Subcutaneous adipose tissue (tissue), 4 donors: Measurements from ENCODE around the gene S100A7. TPM values are rescaled to one million over a fixed set of nuclear protein-coding genes. Genes with fewer than 3 reads are reported as not detected.

Experiments used
- total RNA-seq, 4 donors: library from RNA; depleted of rRNA; stranded (reverse); fragments of >200 nt; gene quantifications; one replicate each; pipeline ENCODE4 v1.1.0, GENCODE V29; 2016
- TF ChIP-seq, protein P1 (sequence below): fragments of 450-650 bp; IDR thresholded peaks from one replicate; pipeline ENCODE4 v1.5.1; 2016; ENCODE audit warnings: low read depth, mild to moderate bottlenecking, control low read depth, antibody characterized with exemption, moderate library complexity

Gene S100A7
- total RNA-seq, 4 donors from 2014 or later: not detected

DNA sequence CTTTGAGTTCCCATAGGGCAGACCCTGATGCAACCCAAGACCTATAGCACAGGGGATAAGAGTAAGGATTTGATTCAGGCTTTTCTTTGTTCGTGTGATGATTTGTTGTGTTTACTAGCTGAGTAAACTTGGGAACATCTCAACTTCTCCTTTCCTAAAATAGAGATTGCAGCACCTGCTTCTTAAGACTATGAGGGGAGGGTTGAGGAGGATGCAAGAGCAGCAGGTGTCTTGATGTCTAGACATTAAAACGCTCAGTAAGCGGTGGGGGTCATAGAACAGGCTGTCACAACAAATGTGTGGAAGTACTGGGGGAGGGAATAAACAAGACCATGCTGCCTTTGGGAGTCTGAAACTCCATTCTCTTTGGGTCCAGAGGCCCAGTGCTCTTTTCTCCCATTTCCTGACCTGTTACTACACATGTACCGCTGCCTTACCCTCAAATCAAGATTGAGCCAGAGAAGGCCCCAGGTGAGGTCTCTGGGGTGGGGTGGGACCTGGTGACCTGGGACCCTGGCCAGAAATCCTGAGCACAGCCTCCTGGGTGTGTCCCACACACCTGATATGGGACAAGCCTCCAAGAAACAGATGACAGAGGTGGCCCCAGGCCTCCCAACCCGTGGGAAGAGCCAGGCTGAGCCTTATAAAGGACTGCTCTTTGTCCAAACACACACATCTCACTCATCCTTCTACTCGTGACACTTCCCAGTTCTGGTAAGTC, 44.4 kb downstream of the S100A7 start, which contains the start of gene S100A7A:
S100A7A (plus strand) TSS at position 671 of the 721 bp plus-strand sequence. CDS start 1,563 bp downstream, outside the sequence.
- TF ChIP-seq, protein P1, sequence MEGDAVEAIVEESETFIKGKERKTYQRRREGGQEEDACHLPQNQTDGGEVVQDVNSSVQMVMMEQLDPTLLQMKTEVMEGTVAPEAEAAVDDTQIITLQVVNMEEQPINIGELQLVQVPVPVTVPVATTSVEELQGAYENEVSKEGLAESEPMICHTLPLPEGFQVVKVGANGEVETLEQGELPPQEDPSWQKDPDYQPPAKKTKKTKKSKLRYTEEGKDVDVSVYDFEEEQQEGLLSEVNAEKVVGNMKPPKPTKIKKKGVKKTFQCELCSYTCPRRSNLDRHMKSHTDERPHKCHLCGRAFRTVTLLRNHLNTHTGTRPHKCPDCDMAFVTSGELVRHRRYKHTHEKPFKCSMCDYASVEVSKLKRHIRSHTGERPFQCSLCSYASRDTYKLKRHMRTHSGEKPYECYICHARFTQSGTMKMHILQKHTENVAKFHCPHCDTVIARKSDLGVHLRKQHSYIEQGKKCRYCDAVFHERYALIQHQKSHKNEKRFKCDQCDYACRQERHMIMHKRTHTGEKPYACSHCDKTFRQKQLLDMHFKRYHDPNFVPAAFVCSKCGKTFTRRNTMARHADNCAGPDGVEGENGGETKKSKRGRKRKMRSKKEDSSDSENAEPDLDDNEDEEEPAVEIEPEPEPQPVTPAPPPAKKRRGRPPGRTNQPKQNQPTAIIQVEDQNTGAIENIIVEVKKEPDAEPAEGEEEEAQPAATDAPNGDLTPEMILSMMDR: no peak

Other genes starting within 250 kb of the S100A7 start
- gene PRR9, start 243.1 kb downstream of the S100A7 start, total RNA-seq: not detected
- gene LORICRIN, start 201.0 kb downstream of the S100A7 start, total RNA-seq: not detected
- gene PGLYRP3, start 147.7 kb downstream of the S100A7 start, total RNA-seq: not detected
- not detected for gene PGLYRP4, start 111.8 kb downstream of the S100A7 start, total RNA-seq
- gene S100A9, start 102.8 kb downstream of the S100A7 start, total RNA-seq: 100 to 1,000 TPM; 139 to 382 (median 280) TPM
- gene S100A12, start 85.0 kb downstream of the S100A7 start, total RNA-seq: 1 to 10 TPM in 2 of 4 donors, not detected in 2; 4.0 to 6.8 TPM
- 100 to 1,000 TPM in 1 of 4 donors, 10 to 100 TPM in 3; 13.6 to 129 (median 20.6) TPM for gene S100A8, start 69.6 kb downstream of the S100A7 start, total RNA-seq
- not detected for gene S100A7A, start 44.1 kb downstream of the S100A7 start, total RNA-seq
- gene S100A6, start 75.3 kb upstream of the S100A7 start, total RNA-seq: 1,000 to 10,000 TPM in 2 of 4 donors, 100 to 1,000 TPM in 2; 538 to 1,309 (median 968) TPM
- not detected for gene S100A5, start 80.3 kb upstream of the S100A7 start, total RNA-seq
- gene S100A4, start 85.2 kb upstream of the S100A7 start, total RNA-seq: 1,000 to 10,000 TPM in 3 of 4 donors, 100 to 1,000 TPM in 1; 497 to 1,679 (median 1,241) TPM
- gene S100A3, start 88.6 kb upstream of the S100A7 start, total RNA-seq: 1 to 10 TPM; 2.6 to 8.3 (median 3.1) TPM
- 1 to 10 TPM in 2 of 4 donors, not detected in 2; 1.3 to 2.2 TPM for gene S100A2, start 105.2 kb upstream of the S100A7 start, total RNA-seq
- gene S100A16, start 152.5 kb upstream of the S100A7 start, total RNA-seq: 10 to 100 TPM; 46.2 to 84.5 (median 66.6) TPM
- under 1 TPM in 1 of 4 donors, not detected in 3; 0.65 TPM for gene S100A14, start 155.7 kb upstream of the S100A7 start, total RNA-seq
- gene S100A13, start 166.9 kb upstream of the S100A7 start, total RNA-seq: 100 to 1,000 TPM; 142 to 282 (median 278) TPM
- 100 to 1,000 TPM in 1 of 4 donors, 10 to 100 TPM in 1, 1 to 10 TPM in 1, under 1 TPM in 1; 0.66 to 132 (median 17.2) TPM for gene S100A1, start 167.8 kb upstream of the S100A7 start, total RNA-seq
- gene CHTOP, start 173.4 kb upstream of the S100A7 start, total RNA-seq: 10 to 100 TPM; 39.1 to 64.1 (median 45.7) TPM
- 10 to 100 TPM; 53.7 to 80.1 (median 65.9) TPM for gene SNAPIN, start 198.1 kb upstream of the S100A7 start, total RNA-seq
- 100 to 1,000 TPM in 1 of 4 donors, 10 to 100 TPM in 3; 59.3 to 125 (median 78.5) TPM for gene ILF2, start 210.3 kb upstream of the S100A7 start, total RNA-seq
- gene NPR1, start 218.0 kb upstream of the S100A7 start, total RNA-seq: 100 to 1,000 TPM in 2 of 4 donors, 10 to 100 TPM in 2; 49.1 to 220 (median 88.8) TPM